GM12891 (cell line): ENCODE results near the gene LMX1A.

Experiments used
- DNase-seq: peaks from one replicate; pipeline ENCODE4 v3.0.0; 2011; ENCODE audit warnings: low spot score; ENCODE audit not compliant: insufficient read length
- FAIRE-seq: peaks from 2 replicates; lab custom pipeline; 2011; peaks lifted over from hg19 to GRCh38; lab: Jason Lieb, UNC
- PAX5 ChIP-seq: IDR thresholded peaks from 2 replicates; pipeline ENCODE4 v1.6.1; 2011; ENCODE audit warnings: low read length, moderate library complexity, mild to moderate bottlenecking; ENCODE audit not compliant: insufficient read depth, severe bottlenecking
- POLR2A ChIP-seq: IDR thresholded peaks from 2 replicates; pipeline ENCODE4 v1.6.1; 2011; ENCODE audit warnings: low read depth, low read length, control low read depth
- POLR2AphosphoS5 ChIP-seq: IDR thresholded peaks from 2 replicates; pipeline ENCODE4 v1.6.1; 2011; ENCODE audit warnings: low read depth, low read length, control low read depth
- POU2F2 ChIP-seq: IDR thresholded peaks from 2 replicates; pipeline ENCODE4 v1.6.1; 2011; ENCODE audit warnings: low read depth, mild to moderate bottlenecking, control low read depth, low read length, moderate library complexity
- SPI1 ChIP-seq: IDR thresholded peaks from 2 replicates; pipeline ENCODE4 v1.6.1; 2011; ENCODE audit warnings: low read depth, low read length, control low read depth
- TAF1 ChIP-seq: IDR thresholded peaks from 2 replicates; pipeline ENCODE4 v1.6.1; 2011; ENCODE audit warnings: low read depth, low read length, control low read depth

LMX1A gene

GRCh38 chr1:165205145-165205544 is 151.4 kb downstream of the LMX1A start:
- DNase-seq (no peak), FAIRE-seq (no peak)
- no peak for TF ChIP-seq SPI1
- no peak for TF ChIP-seq TAF1
- TF ChIP-seq PAX5 = no peak
- TF ChIP-seq POLR2A = no peak
- no peak for TF ChIP-seq POLR2AphosphoS5
- TF ChIP-seq POU2F2 = no peak

DNA sequence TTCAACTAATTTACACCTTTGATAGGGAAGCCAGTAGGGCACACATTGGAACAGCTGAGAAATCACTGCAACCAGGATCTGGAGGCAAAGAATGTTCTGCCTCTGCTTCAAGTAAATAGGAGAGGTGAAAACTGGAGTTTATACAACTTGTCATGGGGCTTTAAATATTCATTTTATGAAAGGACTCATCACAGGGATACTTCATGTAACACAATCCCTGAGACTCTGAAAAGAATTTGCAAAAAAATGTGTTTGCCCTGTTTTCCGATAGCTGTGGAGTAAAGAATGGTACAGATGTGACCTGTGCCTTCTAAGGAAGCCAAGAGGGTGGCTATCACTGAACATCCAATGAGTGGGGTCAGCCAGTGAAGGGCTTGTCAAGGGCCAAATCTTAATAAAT is 152.0 kb downstream of the LMX1A start:
- FAIRE-seq (no peak), DNase-seq (no peak)
- TF ChIP-seq TAF1 (no peak), PAX5 (no peak), POU2F2 (no peak), SPI1 (no peak), POLR2AphosphoS5 (no peak), POLR2A (no peak)

DNA sequence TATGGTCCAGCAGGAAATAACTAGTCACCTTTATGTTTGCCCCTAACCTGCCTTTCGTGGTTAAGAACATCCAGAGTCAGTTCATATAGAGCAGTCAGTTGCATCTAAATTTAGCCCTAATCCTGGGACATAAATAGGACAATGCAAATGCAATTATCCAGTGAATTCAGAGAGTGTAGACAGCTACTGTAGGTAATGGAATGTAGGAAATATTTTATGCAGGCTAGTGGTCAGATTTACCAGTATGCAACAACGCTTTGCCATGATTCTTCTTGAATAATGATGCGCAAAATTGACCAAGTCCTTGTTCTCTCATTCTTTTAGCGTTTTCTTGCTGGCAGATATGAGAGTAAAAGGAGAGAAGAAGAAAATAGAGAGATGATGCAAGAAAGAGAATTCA is 165.4 kb downstream of the LMX1A start:
- no peak for TF ChIP-seq POLR2A
- no peak for TF ChIP-seq TAF1
- no peak for TF ChIP-seq POU2F2
- TF ChIP-seq POLR2AphosphoS5 = no peak
- TF ChIP-seq SPI1 = no peak
- no peak for TF ChIP-seq PAX5
- no peak for FAIRE-seq
- DNase-seq = no peak

DNA sequence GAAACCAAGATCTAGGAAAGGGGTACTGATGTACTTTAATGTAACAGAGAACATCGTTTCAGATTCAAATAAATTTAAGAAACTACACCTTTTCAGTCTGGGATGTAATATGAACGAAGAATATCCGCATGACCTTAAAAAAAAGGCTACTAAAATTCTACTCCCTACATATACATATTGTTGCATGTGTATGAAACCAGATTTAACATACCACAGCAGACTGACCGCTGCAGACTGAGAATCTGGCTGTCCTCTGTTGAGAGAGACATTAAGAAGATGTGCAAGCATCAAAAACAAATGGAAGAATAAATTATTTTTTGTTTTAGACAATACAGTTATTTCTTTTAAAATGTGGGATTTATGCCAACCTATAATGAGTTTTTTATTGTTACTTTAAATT is 166.6 kb downstream of the LMX1A start:
- no peak for FAIRE-seq
- TF ChIP-seq SPI1 (no peak), TAF1 (no peak)

GRCh38 chr1:165189011-165189410 is 167.5 kb downstream of the LMX1A start:
- TF ChIP-seq PAX5 (no peak), SPI1 (no peak), POLR2A (no peak), POLR2AphosphoS5 (no peak), POU2F2 (no peak), TAF1 (no peak)
- DNase-seq (no peak), FAIRE-seq (no peak)

More for the DNA sequence above, 166.6 kb downstream of the LMX1A start:
- no peak for DNase-seq

DNA sequence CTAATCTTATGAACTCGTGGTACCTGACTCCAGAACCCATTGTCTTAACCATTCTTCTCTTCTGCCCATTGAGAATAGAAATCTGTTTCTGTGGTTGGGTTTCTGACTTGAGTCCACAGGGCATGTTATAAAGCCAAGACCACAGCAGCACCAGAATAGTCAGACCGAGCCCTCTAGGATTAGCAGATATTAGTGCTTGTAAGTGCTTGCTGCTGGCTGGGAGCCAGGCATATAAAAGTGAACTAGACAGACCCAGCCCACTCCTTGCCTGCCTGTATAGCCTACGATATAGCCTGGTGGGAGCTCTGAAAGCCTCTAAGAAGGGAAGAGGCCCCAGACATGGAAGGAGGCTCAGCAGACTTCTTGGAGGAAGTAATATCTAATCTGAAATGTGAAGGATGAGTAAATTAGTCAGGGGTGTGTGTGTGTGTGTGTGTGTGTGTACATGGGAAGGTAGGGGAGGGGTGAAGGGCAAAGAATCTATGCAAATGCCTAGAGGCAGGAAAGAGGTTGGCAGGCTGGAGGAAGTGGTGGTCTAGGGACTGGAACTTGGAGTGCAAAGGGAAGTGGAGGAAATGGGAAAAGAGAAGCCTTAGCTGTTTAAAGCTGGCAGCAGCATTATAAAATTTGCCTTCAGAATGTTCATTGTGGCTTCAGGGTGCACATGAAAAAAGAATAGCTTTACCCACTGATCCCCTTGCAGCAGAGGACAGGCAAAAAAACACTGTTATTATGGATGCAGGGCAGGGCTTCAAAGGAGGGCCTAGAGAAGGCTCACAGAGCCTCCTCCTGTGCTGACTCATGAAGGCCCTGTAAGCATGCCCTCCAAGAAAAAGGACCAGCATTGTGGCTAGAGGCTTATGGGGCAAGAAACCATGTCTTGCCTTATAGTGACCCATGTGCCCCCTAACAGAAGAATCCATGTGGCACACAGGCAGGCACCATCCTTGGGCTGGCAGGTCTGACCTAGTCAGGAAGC is 169.2 kb downstream of the LMX1A start:
- FAIRE-seq (no peak), DNase-seq (no peak)
- TF ChIP-seq PAX5 (no peak), SPI1 (no peak), POLR2AphosphoS5 (no peak), TAF1 (no peak), POU2F2 (no peak), POLR2A (no peak)

DNA sequence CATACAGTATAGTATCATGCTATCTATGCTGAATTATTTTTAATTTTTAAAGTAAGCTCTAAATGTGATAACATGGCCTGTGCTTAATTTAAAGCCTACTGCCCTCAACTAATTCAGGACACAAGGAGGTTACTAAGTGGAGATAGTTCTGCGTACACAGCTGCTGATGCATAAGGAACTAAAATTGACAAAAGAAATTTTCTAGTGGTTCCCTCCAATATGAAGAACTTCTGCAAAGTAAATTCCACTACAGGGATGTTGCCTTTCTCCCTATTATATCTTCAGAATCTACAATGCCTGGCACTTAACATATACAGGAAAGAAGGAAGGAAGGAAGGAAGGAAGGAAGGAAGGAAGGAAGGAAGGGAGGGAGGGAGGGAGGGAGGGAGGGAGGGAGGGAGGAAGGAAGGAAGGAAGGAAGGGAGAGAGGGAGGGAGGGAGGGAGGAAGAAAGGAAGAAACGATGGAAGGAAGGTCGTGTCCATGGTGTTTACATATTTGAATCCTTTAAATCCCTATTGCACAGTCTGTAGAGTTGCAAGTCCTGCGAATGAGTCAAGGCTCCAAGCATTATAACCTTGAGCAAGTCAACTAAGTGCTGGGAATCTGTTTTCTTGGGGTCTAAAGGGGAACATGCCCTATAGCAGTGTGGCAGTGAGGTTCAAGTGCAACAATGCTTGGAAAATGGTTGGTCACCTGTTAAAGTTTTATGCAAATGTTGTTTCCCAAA is 171.2 kb downstream of the LMX1A start:
- no peak for FAIRE-seq
- TF ChIP-seq POLR2AphosphoS5 = no peak
- no peak for DNase-seq

GRCh38 chr1:165182975-165183374 is 173.5 kb downstream of the LMX1A start:
- DNase-seq (no peak), FAIRE-seq (no peak)
- TF ChIP-seq PAX5 (no peak), POU2F2 (no peak), POLR2AphosphoS5 (no peak), POLR2A (no peak), TAF1 (no peak), SPI1 (no peak)

- FAIRE-seq (no peak), DNase-seq (no peak)
- no peak for TF ChIP-seq PAX5
- no peak for TF ChIP-seq POU2F2
- TF ChIP-seq TAF1 = no peak
- no peak for TF ChIP-seq POLR2AphosphoS5
- TF ChIP-seq POLR2A = no peak
- no peak for TF ChIP-seq SPI1
These were observed 177.2 kb downstream of the LMX1A start for GRCh38 chr1:165179306-165179705.
